HepG2 (cell line): ENCODE results near the gene CBX5. TPM values are rescaled to one million over a fixed set of nuclear protein-coding genes. Genes with fewer than 3 reads are reported as not detected.

Experiments
- ATAC-seq: fragments of 200-7000 bp; cut with Tn5 transposase; 3 replicates; pipeline ENCODE4 v1.9.1; 2020; ENCODE audit warnings: mild to moderate bottlenecking, moderate library complexity
- BruUV-seq: library from RNA; stranded (reverse); fragments of 400-500 nt; replicated peaks from 2 replicates; lab custom pipeline; 2021; lab: Mats Ljungman, UMichigan
- CTCF ChIA-PET: fragments of 300-600 bp; formaldehyde crosslinking; extraction: SDS; loops from one replicate; lab custom pipeline; 2021; ENCODE audit warnings: low total read pairs, inconsistent platforms, low intra/inter-chr PET ratio; lab: Yijun Ruan, JAX
- POLR2A ChIA-PET: fragments of 350-600 bp; sonication (Branson Sonifier 250); formaldehyde crosslinking; loops from one replicate; lab custom pipeline; 2020; ENCODE audit warnings: antibody characterized with exemption, inconsistent platforms; lab: Yijun Ruan, JAX
- DNase-seq: peaks from one replicate; pipeline ENCODE4 v3.0.0-alpha.2; 2015; ENCODE audit warnings: low spot score
- FAIRE-seq: peaks from 3 replicates; lab custom pipeline; 2011; peaks lifted over from hg19 to GRCh38; lab: Jason Lieb, UNC
- H2AFZ ChIP-seq: one replicate; pipeline ENCODE4 v1.6.1; 2011; ENCODE audit warnings: low read length, inconsistent platforms
- H3K27ac ChIP-seq: fragments of 300-600 bp; 3 replicates; pipeline ENCODE4 v1.8.0; 2011; ENCODE audit warnings: mixed run types, mild to moderate bottlenecking, mixed read lengths, low read length, inconsistent platforms; ENCODE audit not compliant: insufficient read depth; ENCODE audit errors: extremely low read length
- H3K27me3 ChIP-seq, 2 experiments: fragments of 200-600 bp in 1 of 2; 2 replicates in 1 of 2; 3 replicates in 1 of 2; pipeline versions ENCODE4 v1.6.0 to v1.8.0; 2011; ENCODE audit warnings: low read length in 2 of 2, mild to moderate bottlenecking in 2 of 2, moderate library complexity in 2 of 2, inconsistent platforms in 1 of 2; ENCODE audit not compliant: insufficient read depth in 2 of 2, control insufficient read depth in 1 of 2
- H3K36me3 ChIP-seq, 2 experiments: fragments of 200-600 bp in 1 of 2; replicated peaks in 1 of 2; 2 replicates in 1 of 2; 3 replicates in 1 of 2; pipeline versions ENCODE4 v1.5.1 to v1.8.0; 2011; ENCODE audit warnings: low read length in 2 of 2, inconsistent platforms in 1 of 2; ENCODE audit not compliant: insufficient read depth in 2 of 2, control insufficient read depth in 1 of 2
- H3K4me1 ChIP-seq: 2 replicates; pipeline ENCODE4 v1.5.1; 2012; ENCODE audit warnings: low read length, inconsistent platforms; ENCODE audit not compliant: insufficient read depth
- H3K4me2 ChIP-seq: 2 replicates; pipeline ENCODE4 v1.6.0; 2011; ENCODE audit warnings: low read depth, low read length, inconsistent platforms
- H3K4me3 ChIP-seq, 3 experiments: fragments of 200-600 bp in 1 of 3; sonication (generic), shearing (Covaris generic) in 1 of 3; replicated peaks in 1 of 3; 2 replicates each; pipeline ENCODE4 v1.5.1; 2011 to 2016; ENCODE audit warnings: low read length in 3 of 3, inconsistent platforms in 2 of 3, low read depth in 2 of 3, mild to moderate bottlenecking in 2 of 3, control low read depth in 1 of 3, mixed read lengths in 1 of 3; ENCODE audit not compliant: insufficient read depth in 1 of 3
- H3K79me2 ChIP-seq: one replicate; pipeline ENCODE4 v1.6.1; 2011; ENCODE audit warnings: low read length, inconsistent platforms; ENCODE audit not compliant: insufficient read depth
- H3K9ac ChIP-seq: 2 replicates; pipeline ENCODE4 v1.6.0; 2011; ENCODE audit warnings: mild to moderate bottlenecking, low read depth, low read length, inconsistent platforms; ENCODE audit not compliant: insufficient read depth
- H3K9me3 ChIP-seq: 2 replicates; pipeline ENCODE4 v1.5.1; 2012; ENCODE audit warnings: mild to moderate bottlenecking, low read length
- H4K20me1 ChIP-seq: 2 replicates; pipeline ENCODE4 v1.6.0; 2011; ENCODE audit warnings: inconsistent platforms, mild to moderate bottlenecking, low read length, moderate library complexity; ENCODE audit not compliant: insufficient read depth
- CREB1 ChIP-seq, 2 experiments: fragments of 450-650 bp in 1 of 2; IDR thresholded peaks; 2 replicates each; pipeline ENCODE4 v1.6.1; 2016 to 2017; ENCODE audit warnings: control low read depth in 1 of 2, mild to moderate bottlenecking in 1 of 2, missing compliant biosample characterization in 1 of 2, missing genetic modification characterization in 1 of 2
- GZF1 ChIP-seq: sonication (generic); formaldehyde crosslinking; IDR thresholded peaks from 2 replicates; pipeline ENCODE4 v1.5.1; 2020; ENCODE audit warnings: mild to moderate bottlenecking, missing genetic modification reagents
- JARID2 ChIP-seq: sonication (generic); formaldehyde crosslinking; IDR thresholded peaks from 2 replicates; pipeline ENCODE4 v1.8.1; 2023; ENCODE audit warnings: missing genetic modification reagents, inconsistent platforms; ENCODE audit not compliant: insufficient replicate concordance
- KLF6 ChIP-seq: IDR thresholded peaks from 2 replicates; pipeline ENCODE4 v1.8.0; 2016; ENCODE audit warnings: missing biosample characterization, missing genetic modification reagents
- LCORL ChIP-seq, 2 experiments: fragments of 450-650 bp in 1 of 2; sonication (generic) in 1 of 2; formaldehyde crosslinking in 1 of 2; IDR thresholded peaks; 2 replicates each; pipeline versions ENCODE4 v1.5.0 to v1.6.1; 2017 to 2020; ENCODE audit warnings: antibody characterized with exemption in 1 of 2, missing genetic modification reagents in 1 of 2
- PCBP1 ChIP-seq: fragments of 200-400 bp; formaldehyde crosslinking; IDR thresholded peaks from 2 replicates; pipeline ENCODE4 v1.6.1; 2017; ENCODE audit warnings: mild to moderate bottlenecking, low read depth, low read length, borderline replicate concordance
- PPARG ChIP-seq: conservative IDR thresholded peaks from 2 replicates; pipeline ENCODE4 v1.6.1; 2016; ENCODE audit warnings: missing biosample characterization, missing genetic modification reagents
- SPEN ChIP-seq: sonication (generic); formaldehyde crosslinking; IDR thresholded peaks from 2 replicates; pipeline ENCODE4 v1.5.1; 2020; ENCODE audit warnings: low read depth, mild to moderate bottlenecking, missing genetic modification reagents
- XRCC5 ChIP-seq: fragments of 200-400 bp; formaldehyde crosslinking; optimal IDR thresholded peaks from 2 replicates; pipeline ENCODE3; 2017; ENCODE audit warnings: mild to moderate bottlenecking, low read length
- ZFX ChIP-seq: sonication (generic); formaldehyde crosslinking; IDR thresholded peaks from 2 replicates; pipeline ENCODE4 v1.4.0; 2020; ENCODE audit warnings: mild to moderate bottlenecking, low read depth, missing genetic modification reagents, moderate library complexity
- ZNF20 ChIP-seq: sonication (generic); formaldehyde crosslinking; IDR thresholded peaks from 2 replicates; pipeline ENCODE4 v1.4.0; 2020; ENCODE audit warnings: mild to moderate bottlenecking, moderate library complexity, missing genetic modification reagents
- ZNF737 ChIP-seq: sonication (generic); formaldehyde crosslinking; IDR thresholded peaks from 2 replicates; pipeline ENCODE4 v1.5.0; 2020; ENCODE audit warnings: missing genetic modification reagents, mild to moderate bottlenecking, borderline replicate concordance
- WGBS: methylation state at CpG from one replicate; pipeline ENCODE4 v1.1.6; 2017; ENCODE audit warnings: low lambda C conversion rate; 5-methylcytosine and 5-hydroxymethylcytosine counted together
- in situ Hi-C: cut with HindIII; loops from 2 replicates; pipeline ENCODE4 v1.10.0; 2017; ENCODE audit warnings: low pct_unique_long_range_greater_than_20kb; ENCODE audit not compliant: extremely low pct_ligation_motif_present
- intact Hi-C: fragments of 100-400 bp; cut with micrococcal nuclease; formaldehyde crosslinking; loops from one replicate; pipeline ENCODE4 v1.10.0; 2022; ENCODE audit not compliant: unreplicated experiment
- polyA plus RNA-seq, 8 experiments: library from polyadenylated mRNA; depleted of rRNA in 3 of 8; stranded (reverse) in 7 of 8; unstranded in 1 of 8; fragments of >200 nt; fragmentation: Illumina TruSeq in 4 of 8; extraction: Trizol in 4 of 8; gene quantifications; 2 replicates each; pipeline versions ENCODE4 v1.2.1 to v1.2.3, GENCODE V29; 2011 to 2016; ENCODE audit warnings: low read depth in 4 of 8, missing spikeins in 1 of 8, mixed read lengths in 1 of 8; ENCODE audit not compliant: insufficient read depth in 1 of 8
- total RNA-seq, 5 experiments: library from RNA; depleted of rRNA; stranded (reverse); fragments of >200 nt; fragmentation: Illumina TruSeq; extraction: Trizol; gene quantifications; 2 replicates each; pipeline ENCODE4 v1.2.3, GENCODE V29; 2016; ENCODE audit warnings: low read depth in 1 of 5
- TF ChIP-seq, protein P1 (sequence below): sonication (generic); formaldehyde crosslinking; IDR thresholded peaks from 2 replicates; pipeline ENCODE4 v1.4.0; 2020; ENCODE audit warnings: missing genetic modification reagents
- TF ChIP-seq, protein P2 (sequence below): sonication (generic); formaldehyde crosslinking; IDR thresholded peaks from 2 replicates; pipeline ENCODE4 v1.4.0; 2020; ENCODE audit warnings: missing genetic modification reagents

Gene CBX5
- total and polyA plus RNA-seq, 2 of the 13 experiments (the other 11 are each of a cell fraction or from before 2014, with no cell fraction given), result 16.0 to 22.2 TPM

DNA sequence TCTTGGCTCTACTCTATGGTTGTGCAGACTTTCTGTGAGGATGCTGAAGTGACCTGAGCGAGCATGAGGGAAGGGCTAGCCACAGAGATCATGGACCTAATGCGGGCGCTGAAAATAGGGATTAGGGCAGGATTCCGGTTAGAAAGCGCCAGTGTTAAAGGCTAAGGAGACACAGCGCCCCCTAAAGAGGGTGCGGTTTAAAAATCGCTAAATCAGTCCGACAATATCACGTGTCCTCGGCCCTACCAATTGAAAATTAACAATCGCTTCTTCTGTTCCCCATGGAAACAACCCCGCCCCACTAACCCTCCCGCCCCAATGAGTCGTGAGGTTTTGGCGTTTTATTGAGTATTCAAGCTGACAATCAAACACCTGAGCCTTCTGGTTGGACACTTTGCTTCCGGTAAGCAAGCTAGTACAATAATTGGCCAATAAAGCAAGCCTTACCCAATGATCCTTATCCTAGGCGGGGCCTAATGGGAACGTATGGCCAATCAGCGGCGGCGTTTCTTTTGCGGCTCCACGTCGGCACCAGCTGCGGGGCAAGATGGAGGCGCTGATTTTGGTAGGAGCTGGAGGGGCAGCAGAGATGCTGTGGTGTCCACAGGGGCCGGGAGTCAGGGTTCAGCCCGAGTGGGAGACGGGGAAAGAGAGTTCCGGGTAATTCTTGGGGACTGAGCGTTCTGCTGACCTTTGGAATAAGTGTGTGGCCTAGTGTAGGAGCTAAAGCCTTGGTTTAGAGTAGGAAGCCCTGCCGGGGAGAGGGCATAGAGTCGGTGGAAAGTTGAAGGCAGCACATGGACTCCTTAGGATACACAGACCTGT is 44.9 kb upstream of the CBX5 start, which contains the start of gene COPZ1:
COPZ1 (plus strand) TSS at position 515 of the 825 bp plus-strand sequence; CDS start at position 548, 33 bp downstream.
- H3K9me3 ChIP-seq, result no peaks in the 10 kb centered on the region
- ATAC-seq (peak; percentile 95), DNase-seq (peak; percentile 100), FAIRE-seq (peak; percentile 98)
- 1% methylated on average over 28 of the region's 34 CpGs for WGBS
- peak within 1 kb of the TSS; percentile 84 for H3K4me2 ChIP-seq
- no peaks in the 10 kb centered on the region; a peak in 1 of 5 replicates for H3K27me3 ChIP-seq
- no peaks in the 10 kb centered on the region for H3K36me3 ChIP-seq
- CTCF ChIA-PET, result interaction anchor here (0.6 to 2.6 kb wide), 5 partner anchors 28 to 105 kb away, joined by 3 to 34 read pairs (median 3); no protein-coding TSS in a partner anchor
- no TSS peak for BruUV-seq
- no peaks in the 10 kb centered on the region for H4K20me1 ChIP-seq
- intact Hi-C loops (loop anchor here (1.0 to 2.0 kb wide), 4 partner anchors 31 to 74 kb away; partner anchors contain the start of genes CBX5 and HNRNPA1), in situ Hi-C loops (loop anchor here (5.0 kb wide), 1 partner anchor 43 kb away; the partner anchor contains the start of genes CBX5 and HNRNPA1)
- peaks cover 44% of the 10 kb centered on the region for H3K4me1 ChIP-seq
- peak within 1 kb of the TSS; percentile 99 for H3K9ac ChIP-seq
- peaks cover 20% of the 10 kb centered on the region for H3K79me2 ChIP-seq
- H2AFZ ChIP-seq, result peak within 1 kb of the TSS; percentile 83
- POLR2A ChIA-PET, result interaction anchor here (0.6 to 3.5 kb wide), 15 partner anchors 8 to 499 kb away, joined by 3 to 87 read pairs (median 10); partner anchors contain the start of genes CBX5, HNRNPA1 and NFE2
- peak within 1 kb of the TSS; percentile 89 for H3K27ac ChIP-seq
- H3K4me3 ChIP-seq, result peak within 1 kb of the TSS; percentile 82 to 84 (median 83)
- no peak for TF ChIP-seq ZNF737 (CRISPR knock-in tag)
- 0 out of 2 replicates have a peak, but pooled peaks have one; percentile 17 for TF ChIP-seq KLF6
- TF ChIP-seq XRCC5, result peak; percentile 60
- TF ChIP-seq GZF1 (CRISPR knock-in tag), result no peak
- 0 out of 2 replicates have a peak, but pooled peaks have one; percentile 33 for TF ChIP-seq PCBP1
- no peak for TF ChIP-seq ZNF20
- TF ChIP-seq, protein P1, sequence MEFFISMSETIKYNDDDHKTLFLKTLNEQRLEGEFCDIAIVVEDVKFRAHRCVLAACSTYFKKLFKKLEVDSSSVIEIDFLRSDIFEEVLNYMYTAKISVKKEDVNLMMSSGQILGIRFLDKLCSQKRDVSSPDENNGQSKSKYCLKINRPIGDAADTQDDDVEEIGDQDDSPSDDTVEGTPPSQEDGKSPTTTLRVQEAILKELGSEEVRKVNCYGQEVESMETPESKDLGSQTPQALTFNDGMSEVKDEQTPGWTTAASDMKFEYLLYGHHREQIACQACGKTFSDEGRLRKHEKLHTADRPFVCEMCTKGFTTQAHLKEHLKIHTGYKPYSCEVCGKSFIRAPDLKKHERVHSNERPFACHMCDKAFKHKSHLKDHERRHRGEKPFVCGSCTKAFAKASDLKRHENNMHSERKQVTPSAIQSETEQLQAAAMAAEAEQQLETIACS (CRISPR knock-in tag), result no peak
- TF ChIP-seq, protein P2, sequence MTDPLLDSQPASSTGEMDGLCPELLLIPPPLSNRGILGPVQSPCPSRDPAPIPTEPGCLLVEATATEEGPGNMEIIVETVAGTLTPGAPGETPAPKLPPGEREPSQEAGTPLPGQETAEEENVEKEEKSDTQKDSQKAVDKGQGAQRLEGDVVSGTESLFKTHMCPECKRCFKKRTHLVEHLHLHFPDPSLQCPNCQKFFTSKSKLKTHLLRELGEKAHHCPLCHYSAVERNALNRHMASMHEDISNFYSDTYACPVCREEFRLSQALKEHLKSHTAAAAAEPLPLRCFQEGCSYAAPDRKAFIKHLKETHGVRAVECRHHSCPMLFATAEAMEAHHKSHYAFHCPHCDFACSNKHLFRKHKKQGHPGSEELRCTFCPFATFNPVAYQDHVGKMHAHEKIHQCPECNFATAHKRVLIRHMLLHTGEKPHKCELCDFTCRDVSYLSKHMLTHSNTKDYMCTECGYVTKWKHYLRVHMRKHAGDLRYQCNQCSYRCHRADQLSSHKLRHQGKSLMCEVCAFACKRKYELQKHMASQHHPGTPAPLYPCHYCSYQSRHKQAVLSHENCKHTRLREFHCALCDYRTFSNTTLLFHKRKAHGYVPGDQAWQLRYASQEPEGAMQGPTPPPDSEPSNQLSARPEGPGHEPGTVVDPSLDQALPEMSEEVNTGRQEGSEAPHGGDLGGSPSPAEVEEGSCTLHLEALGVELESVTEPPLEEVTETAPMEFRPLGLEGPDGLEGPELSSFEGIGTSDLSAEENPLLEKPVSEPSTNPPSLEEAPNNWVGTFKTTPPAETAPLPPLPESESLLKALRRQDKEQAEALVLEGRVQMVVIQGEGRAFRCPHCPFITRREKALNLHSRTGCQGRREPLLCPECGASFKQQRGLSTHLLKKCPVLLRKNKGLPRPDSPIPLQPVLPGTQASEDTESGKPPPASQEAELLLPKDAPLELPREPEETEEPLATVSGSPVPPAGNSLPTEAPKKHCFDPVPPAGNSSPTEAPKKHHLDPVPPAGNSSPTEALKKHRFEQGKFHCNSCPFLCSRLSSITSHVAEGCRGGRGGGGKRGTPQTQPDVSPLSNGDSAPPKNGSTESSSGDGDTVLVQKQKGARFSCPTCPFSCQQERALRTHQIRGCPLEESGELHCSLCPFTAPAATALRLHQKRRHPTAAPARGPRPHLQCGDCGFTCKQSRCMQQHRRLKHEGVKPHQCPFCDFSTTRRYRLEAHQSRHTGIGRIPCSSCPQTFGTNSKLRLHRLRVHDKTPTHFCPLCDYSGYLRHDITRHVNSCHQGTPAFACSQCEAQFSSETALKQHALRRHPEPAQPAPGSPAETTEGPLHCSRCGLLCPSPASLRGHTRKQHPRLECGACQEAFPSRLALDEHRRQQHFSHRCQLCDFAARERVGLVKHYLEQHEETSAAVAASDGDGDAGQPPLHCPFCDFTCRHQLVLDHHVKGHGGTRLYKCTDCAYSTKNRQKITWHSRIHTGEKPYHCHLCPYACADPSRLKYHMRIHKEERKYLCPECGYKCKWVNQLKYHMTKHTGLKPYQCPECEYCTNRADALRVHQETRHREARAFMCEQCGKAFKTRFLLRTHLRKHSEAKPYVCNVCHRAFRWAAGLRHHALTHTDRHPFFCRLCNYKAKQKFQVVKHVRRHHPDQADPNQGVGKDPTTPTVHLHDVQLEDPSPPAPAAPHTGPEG (CRISPR knock-in tag), result 0 out of 2 replicates have a peak, but pooled peaks have one; percentile 30
- TF ChIP-seq SPEN, result peak; percentile 66
- TF ChIP-seq PPARG (CRISPR knock-in tag), result peak; percentile 45; the same call in 1 of the 2 replicates
- peak; percentile 87 for TF ChIP-seq CREB1 (IDR thresholded peaks at IDR 0.05)
- peak; percentile 95 for TF ChIP-seq CREB1 (CRISPR knock-in tag; IDR thresholded peaks at IDR 0.05)
- TF ChIP-seq ZFX (CRISPR knock-in tag), result peak; percentile 98
- no peak for TF ChIP-seq LCORL (IDR thresholded peaks at IDR 0.05)
- peak; percentile 45; the same call in 1 of the 2 replicates for TF ChIP-seq LCORL (CRISPR knock-in tag; IDR thresholded peaks at IDR 0.05)
- TF ChIP-seq JARID2 (CRISPR knock-in tag), result no peak
